HEK293 (cell line): ENCODE results near the gene JMJD7.

ENCODE experiments used
- CTCF ChIA-PET: fragments of 350-600 bp; formaldehyde crosslinking; extraction: SDS; loops from one replicate; lab custom pipeline; 2021; ENCODE audit warnings: antibody characterized with exemption; lab: Yijun Ruan, JAX
- POLR2A ChIA-PET: fragments of 300-600 bp; formaldehyde crosslinking; extraction: SDS; loops from one replicate; lab custom pipeline; 2020; ENCODE audit warnings: antibody characterized with exemption, inconsistent platforms; lab: Yijun Ruan, JAX
- H3K27ac ChIP-seq: fragments of 200-500 bp; sonication (Bioruptor generic); 2 replicates; pipeline ENCODE4 v1.5.1; 2014; ENCODE audit warnings: low read depth, low read length, control low read depth, inconsistent platforms; ENCODE audit errors: extremely low read depth
- H3K36me3 ChIP-seq, 2 experiments: fragments of 200-500 bp in 1 of 2; sonication (Bioruptor generic) in 1 of 2; 1 replicate in 1 of 2; 2 replicates in 1 of 2; pipeline ENCODE4 v1.5.1; 2014 to 2017; ENCODE audit warnings: inconsistent platforms in 2 of 2, low read length in 2 of 2; ENCODE audit not compliant: control insufficient read depth in 2 of 2, insufficient read depth in 1 of 2
- H3K4me1 ChIP-seq: fragments of 200-500 bp; sonication (Bioruptor generic); 2 replicates; pipeline ENCODE4 v1.5.1; 2014; ENCODE audit warnings: mild to moderate bottlenecking, low read length, inconsistent platforms; ENCODE audit not compliant: control insufficient read depth, insufficient read depth
- H3K4me3 ChIP-seq: 2 replicates; pipeline ENCODE4 v1.5.1; 2011; ENCODE audit warnings: low read depth, mild to moderate bottlenecking, control low read depth, low read length, moderate library complexity
- H3K9me3 ChIP-seq: fragments of 200-500 bp; sonication (Bioruptor generic); 2 replicates; pipeline ENCODE4 v1.5.1; 2014; ENCODE audit warnings: low read depth, low read length, inconsistent platforms; ENCODE audit not compliant: control insufficient read depth, insufficient read depth
- CTCF ChIP-seq: fragments of 450-650 bp; formaldehyde crosslinking; IDR thresholded peaks from 2 replicates; pipeline ENCODE4 v1.5.1; 2016; ENCODE audit warnings: missing biosample characterization, missing genetic modification characterization
- GLIS1 ChIP-seq: fragments of 450-650 bp; formaldehyde crosslinking; IDR thresholded peaks from 2 replicates; pipeline ENCODE4 v1.5.1; 2016; ENCODE audit warnings: missing biosample characterization, missing genetic modification characterization
- MEIS1 ChIP-seq: sonication (generic); formaldehyde crosslinking; IDR thresholded peaks from 2 replicates; pipeline ENCODE4 v1.8.1; 2022; ENCODE audit warnings: missing genetic modification reagents, mild to moderate bottlenecking, borderline replicate concordance
- RBAK ChIP-seq: fragments of 450-650 bp; formaldehyde crosslinking; IDR thresholded peaks from 2 replicates; pipeline ENCODE4 v1.5.1; 2016; ENCODE audit warnings: missing biosample characterization, missing genetic modification characterization
- ZBTB48 ChIP-seq: fragments of 450-650 bp; formaldehyde crosslinking; IDR thresholded peaks from 2 replicates; pipeline ENCODE4 v1.5.1; 2016; ENCODE audit warnings: missing biosample characterization, missing genetic modification characterization
- ZBTB6 ChIP-seq: fragments of 450-650 bp; formaldehyde crosslinking; IDR thresholded peaks from 2 replicates; pipeline ENCODE4 v1.5.1; 2017; ENCODE audit warnings: missing biosample characterization, missing genetic modification characterization
- ZIC2 ChIP-seq: fragments of 450-650 bp; formaldehyde crosslinking; IDR thresholded peaks from 2 replicates; pipeline ENCODE4 v1.5.1; 2016; ENCODE audit warnings: missing biosample characterization, missing genetic modification characterization
- ZNF121 ChIP-seq: fragments of 450-650 bp; formaldehyde crosslinking; IDR thresholded peaks from 2 replicates; pipeline ENCODE4 v1.5.1; 2016; ENCODE audit warnings: missing biosample characterization, missing genetic modification characterization
- ZNF133 ChIP-seq: fragments of 450-650 bp; formaldehyde crosslinking; IDR thresholded peaks from 2 replicates; pipeline ENCODE4 v1.5.1; 2016; ENCODE audit warnings: missing biosample characterization, missing genetic modification characterization
- ZNF19 ChIP-seq: fragments of 450-650 bp; formaldehyde crosslinking; IDR thresholded peaks from 2 replicates; pipeline ENCODE4; 2016; ENCODE audit warnings: missing biosample characterization, missing genetic modification characterization, low read depth
- ZNF292 ChIP-seq: fragments of 450-650 bp; formaldehyde crosslinking; IDR thresholded peaks from 2 replicates; pipeline ENCODE4 v1.5.1; 2016; ENCODE audit warnings: low read depth, missing biosample characterization, missing genetic modification characterization, borderline replicate concordance
- ZNF341 ChIP-seq: fragments of 450-650 bp; formaldehyde crosslinking; IDR thresholded peaks from 2 replicates; pipeline ENCODE4; 2016; ENCODE audit warnings: low read depth, missing biosample characterization, missing genetic modification characterization
- ZNF426 ChIP-seq: fragments of 450-650 bp; formaldehyde crosslinking; IDR thresholded peaks from 2 replicates; pipeline ENCODE4 v1.5.1; 2017; ENCODE audit warnings: missing biosample characterization, missing genetic modification characterization, mild to moderate bottlenecking, inconsistent platforms, moderate library complexity
- ZNF510 ChIP-seq: fragments of 450-650 bp; formaldehyde crosslinking; IDR thresholded peaks from 2 replicates; pipeline ENCODE4 v1.5.1; 2018; ENCODE audit warnings: mild to moderate bottlenecking, missing genetic modification characterization, missing biosample characterization; ENCODE audit not compliant: insufficient replicate concordance
- ZNF530 ChIP-seq: fragments of 450-650 bp; formaldehyde crosslinking; IDR thresholded peaks from 2 replicates; pipeline ENCODE4 v1.5.1; 2016; ENCODE audit warnings: low read depth, missing biosample characterization, missing genetic modification characterization
- ZSCAN18 ChIP-seq: fragments of 450-650 bp; formaldehyde crosslinking; IDR thresholded peaks from 2 replicates; pipeline ENCODE4 v1.5.1; 2016; ENCODE audit warnings: missing biosample characterization, missing genetic modification characterization
- ZSCAN30 ChIP-seq: fragments of 450-650 bp; IDR thresholded peaks from 2 replicates; pipeline ENCODE4 v1.5.1; 2018; ENCODE audit warnings: missing biosample characterization, mild to moderate bottlenecking, missing genetic modification characterization, moderate library complexity
- ZSCAN5A ChIP-seq: fragments of 450-650 bp; formaldehyde crosslinking; IDR thresholded peaks from 2 replicates; pipeline ENCODE4 v1.5.1; 2016; ENCODE audit warnings: missing biosample characterization, missing genetic modification characterization

JMJD7 gene

GRCh38 chr15:41819455-41820050 is 8.3 kb upstream of the JMJD7 start (continued):
- TF ChIP-seq ZSCAN5A (tag by site-specific recombination) = no peak

- POLR2A ChIA-PET = no interaction called here
- H3K27ac ChIP-seq = no peak overlapping the region
Observed at GRCh38 chr15:41820791-41821423, 7.0 kb upstream of the JMJD7 start.

GRCh38 chr15:41821831-41822230 is 6.1 kb upstream of the JMJD7 start:
- Histone ChIP-seq H3K4me3 (no peak overlapping the region), H3K9me3 (no peaks in the 10 kb centered on the region), H3K36me3 (peaks cover 0 to 58% of the 10 kb centered on the region in 2 experiments; a peak in 1 of 3 replicates), H3K4me1 (no peaks in the 10 kb centered on the region), H3K27ac (no peak overlapping the region)
- ChIA-PET POLR2A (no interaction called here), CTCF (interaction anchor here (0.5 to 1.0 kb wide), 2 partner anchors 161 to 342 kb away, joined by 3 read pairs; no protein-coding TSS in a partner anchor)
- no peak for TF ChIP-seq ZNF121 (tag by site-specific recombination)
- no peak for TF ChIP-seq ZSCAN5A (tag by site-specific recombination)
- peak; percentile 42 for TF ChIP-seq ZIC2 (tag by site-specific recombination)
- TF ChIP-seq ZNF292 (tag by site-specific recombination) = no peak
- no peak for TF ChIP-seq ZBTB48 (tag by site-specific recombination)
- TF ChIP-seq ZNF426 = no peak
- no peak for TF ChIP-seq ZNF133 (tag by site-specific recombination)
- TF ChIP-seq RBAK = no peak

More at GRCh38 chr15:41820791-41821423, 7.0 kb upstream of the JMJD7 start:
- TF ChIP-seq GLIS1 (tag by site-specific recombination) (peak; percentile 37; the same call in 1 of the 2 replicates), ZNF510 (tag by site-specific recombination) (no peak)
- CTCF ChIA-PET = interaction anchor here (1.0 kb wide), 1 partner anchor 160 kb away, joined by 3 read pairs; no protein-coding TSS in a partner anchor
- Histone ChIP-seq H3K36me3 (peaks cover 0 to 60% of the 10 kb centered on the region in 2 experiments; a peak in 1 of 3 replicates), H3K4me1 (no peaks in the 10 kb centered on the region), H3K9me3 (no peaks in the 10 kb centered on the region), H3K4me3 (no peak overlapping the region)

- H3K4me3 ChIP-seq = no peak overlapping the region
- ChIA-PET POLR2A (no interaction called here), CTCF (interaction anchor here (0.5 to 2.1 kb wide), 2 partner anchors 11 to 342 kb away, joined by 3 to 7 read pairs; no protein-coding TSS in a partner anchor)
- H3K9me3 ChIP-seq = no peaks in the 10 kb centered on the region
- H3K36me3 ChIP-seq = peaks cover 0 to 52% of the 10 kb centered on the region in 2 experiments; a peak in 1 of 3 replicates
- H3K4me1 ChIP-seq = no peaks in the 10 kb centered on the region
- H3K27ac ChIP-seq = no peak overlapping the region
- TF ChIP-seq CTCF (tag by site-specific recombination) = no peak
- no peak for TF ChIP-seq ZNF341 (tag by site-specific recombination)
- no peak for TF ChIP-seq ZNF292 (tag by site-specific recombination)
- no peak for TF ChIP-seq ZNF19 (tag by site-specific recombination)
- TF ChIP-seq ZSCAN30 (tag by site-specific recombination) = no peak
- TF ChIP-seq MEIS1 (CRISPR knock-in tag) = no peak
- no peak for TF ChIP-seq ZSCAN18 (tag by site-specific recombination)
- TF ChIP-seq ZSCAN5A (tag by site-specific recombination) = no peak
- no peak for TF ChIP-seq ZBTB6
- TF ChIP-seq ZNF530 (tag by site-specific recombination) = no peak
Observed at GRCh38 chr15:41822471-41822870, 5.4 kb upstream of the JMJD7 start.
